MCF 10A (cell line): ENCODE data around the gene STK32B. TPM values are rescaled to one million over a fixed set of nuclear protein-coding genes. Genes with fewer than 3 reads are reported as not detected.

Experiments used
- BruUV-seq: library from RNA; stranded (reverse); fragments of 400-500 nt; replicated peaks from 2 replicates; lab custom pipeline; 2021; lab: Mats Ljungman, UMichigan
- CTCF ChIA-PET: fragments of 300-600 bp; sonication (Branson Sonifier 250); formaldehyde crosslinking; extraction: SDS; loops from one replicate; lab custom pipeline; 2021; ENCODE audit warnings: antibody characterized with exemption, inconsistent platforms; lab: Yijun Ruan, JAX
- POLR2A ChIA-PET: fragments of 300-600, 350-650 bp; sonication (Branson Sonifier 250); formaldehyde crosslinking; extraction: SDS; loops from one replicate; lab custom pipeline; 2020; ENCODE audit warnings: antibody characterized with exemption, inconsistent platforms; lab: Yijun Ruan, JAX
- DNase-seq: peaks from one replicate; pipeline ENCODE4 v3.0.0-alpha.2; 2018; ENCODE audit not compliant: unreplicated experiment
- H3K27ac Mint-ChIP-seq: one replicate; pipeline ENCODE4 v1.8.0; 2022; ENCODE audit warnings: mild to moderate bottlenecking, low read depth, mixed read lengths; ENCODE audit not compliant: unreplicated experiment
- H3K27me3 Mint-ChIP-seq: one replicate; pipeline ENCODE4 v1.8.0; 2022; ENCODE audit warnings: mixed read lengths; ENCODE audit not compliant: insufficient read depth, unreplicated experiment
- H3K36me3 Mint-ChIP-seq: one replicate; pipeline ENCODE4 v1.8.0; 2022; ENCODE audit warnings: mild to moderate bottlenecking, moderate library complexity, mixed read lengths; ENCODE audit not compliant: insufficient read depth, unreplicated experiment
- H3K4me1 Mint-ChIP-seq: one replicate; pipeline ENCODE4 v1.8.0; 2022; ENCODE audit warnings: mixed read lengths; ENCODE audit not compliant: insufficient read depth, unreplicated experiment
- H3K4me3 Mint-ChIP-seq: one replicate; pipeline ENCODE4 v1.8.0; 2022; ENCODE audit warnings: mild to moderate bottlenecking, moderate library complexity, mixed read lengths; ENCODE audit not compliant: unreplicated experiment
- H3K9me3 Mint-ChIP-seq: one replicate; pipeline ENCODE4 v1.8.0; 2022; ENCODE audit warnings: mixed read lengths; ENCODE audit not compliant: unreplicated experiment
- CTCF ChIP-seq: fragments of 200-600 bp; IDR thresholded peaks from one replicate; pipeline ENCODE4 v1.8.0; 2022; ENCODE audit warnings: antibody characterized with exemption, mild to moderate bottlenecking; ENCODE audit not compliant: unreplicated experiment
- intact Hi-C: fragments of 100-400 bp; cut with micrococcal nuclease; formaldehyde crosslinking; loops from 2 replicates; pipeline ENCODE4 v1.14.1; 2022
- total RNA-seq: library from RNA; stranded (reverse); gene quantifications from 2 replicates; pipeline ENCODE4 v1.2.3, GENCODE V29; 2022

The STK32B gene
- total RNA-seq, 1 experiment from 2014 or later, result not detected

- intact Hi-C loops, result no loop called here
- BruUV-seq, result no TSS peak
- TF ChIP-seq CTCF, result no peak
- CTCF ChIA-PET, result interaction anchor here (1.9 kb wide), 1 partner anchor 10 kb away, joined by 4 read pairs; no protein-coding TSS in a partner anchor
- no peak for DNase-seq
- H3K4me1 Mint-ChIP-seq, result no peaks in the 10 kb centered on the region
- H3K27me3 Mint-ChIP-seq, result peaks cover 10% of the 10 kb centered on the region
- no peaks in the 10 kb centered on the region for H3K36me3 Mint-ChIP-seq
- H3K9me3 Mint-ChIP-seq, result peaks cover 12% of the 10 kb centered on the region
- POLR2A ChIA-PET, result no interaction called here
- H3K4me3 Mint-ChIP-seq, result no peak overlapping the region
- H3K27ac Mint-ChIP-seq, result no peak overlapping the region
Measured at GRCh38 chr4:5412296-5412695, 361.0 kb downstream of the STK32B start.

- no peak for TF ChIP-seq CTCF
- Mint-ChIP-seq H3K27me3 (peaks cover 10% of the 10 kb centered on the region), H3K36me3 (no peaks in the 10 kb centered on the region), H3K4me3 (no peak overlapping the region), H3K9me3 (peaks cover 16% of the 10 kb centered on the region), H3K4me1 (no peaks in the 10 kb centered on the region), H3K27ac (no peak overlapping the region)
- CTCF ChIA-PET, result interaction anchor here (1.1 to 2.2 kb wide), 3 partner anchors 11 to 418 kb away, joined by 4 to 9 read pairs (median 4); no protein-coding TSS in a partner anchor
- BruUV-seq, result no TSS peak
- no peak for DNase-seq
- POLR2A ChIA-PET, result no interaction called here
- intact Hi-C loops, result no loop called here
Measured at GRCh38 chr4:5412751-5413150, 361.5 kb downstream of the STK32B start.

- Mint-ChIP-seq H3K4me1 (no peaks in the 10 kb centered on the region), H3K27me3 (peaks cover 10% of the 10 kb centered on the region), H3K36me3 (no peaks in the 10 kb centered on the region), H3K9me3 (peaks cover 32% of the 10 kb centered on the region), H3K4me3 (no peak overlapping the region), H3K27ac (no peak overlapping the region)
- BruUV-seq, result no TSS peak
- DNase-seq, result no peak
- ChIA-PET CTCF (interaction anchor here (0.6 kb wide), 1 partner anchor 42 kb away, joined by 7 read pairs; no protein-coding TSS in a partner anchor), POLR2A (no interaction called here)
- intact Hi-C loops, result no loop called here
- TF ChIP-seq CTCF, result no peak
Measured at GRCh38 chr4:5416637-5417036, 365.4 kb downstream of the STK32B start.

- no peaks in the 10 kb centered on the region for H3K4me1 Mint-ChIP-seq
- H3K4me3 Mint-ChIP-seq, result no peak overlapping the region
- H3K27me3 Mint-ChIP-seq, result no peaks in the 10 kb centered on the region
- POLR2A ChIA-PET, result no interaction called here
- no peaks in the 10 kb centered on the region for H3K36me3 Mint-ChIP-seq
- H3K9me3 Mint-ChIP-seq, result peaks cover 45% of the 10 kb centered on the region
- intact Hi-C loops, result no loop called here
- no peak overlapping the region for H3K27ac Mint-ChIP-seq
- no TSS peak for BruUV-seq
- no peak for TF ChIP-seq CTCF
- CTCF ChIA-PET, result interaction anchor here (0.6 kb wide), 1 partner anchor 21 kb away, joined by 3 read pairs; no protein-coding TSS in a partner anchor
- no peak for DNase-seq
Measured at GRCh38 chr4:5420266-5420665, 369.0 kb downstream of the STK32B start.
